ENCODE results near the gene CAMK2A. TPM values are rescaled to one million over a fixed set of nuclear protein-coding genes. Genes with fewer than 3 reads are reported as not detected.

The CAMK2A gene
- polyA plus RNA-seq, 2 of the 4 experiments (the other 2 are of a cell fraction) = 0.09 to 0.93 TPM

DNA sequence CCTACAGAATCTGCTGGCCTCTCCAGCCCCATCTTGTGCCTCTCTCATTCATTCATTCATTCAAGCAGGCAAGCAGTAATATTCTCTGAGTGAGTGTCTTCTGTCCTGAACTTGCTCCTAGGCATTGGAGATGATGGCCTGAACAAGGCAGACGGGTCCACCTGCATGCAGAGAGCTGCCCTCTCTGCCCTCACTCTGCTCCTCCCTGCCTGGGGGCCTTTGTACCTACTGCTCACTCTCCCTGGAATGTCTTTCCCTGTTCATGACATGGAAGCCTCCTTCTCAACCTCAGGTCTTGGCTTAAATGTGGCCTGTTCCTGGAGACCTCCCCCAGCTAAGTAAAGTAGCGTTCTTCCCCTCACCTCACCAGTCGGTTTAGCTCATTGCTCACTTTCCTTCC is 116.4 kb downstream of the CAMK2A start:
- 79% methylated on average over 3 of the region's 3 CpGs for WGBS (ENCODE audit: missing lambda C conversion rate)
- H3K4me1 ChIP-seq = no peaks in the 10 kb centered on the region
- FAIRE-seq (no peak), DNase-seq (ENCODE audit: low read depth in 1 of 2, low spot score in 1 of 2) (no peak), ATAC-seq (no peak)
- H3K4me2 ChIP-seq = no peak overlapping the region
- TF ChIP-seq KDM5A (IDR thresholded peaks at IDR 0.05) = no peak
- no peak for TF ChIP-seq PHF8 (IDR thresholded peaks at IDR 0.05; ENCODE audit: borderline replicate concordance, low read depth)
- no peak for TF ChIP-seq MAZ (IDR thresholded peaks at IDR 0.05; ENCODE audit: borderline replicate concordance, low read depth, low read length)
- TF ChIP-seq RARB (CRISPR knock-in tag; IDR thresholded peaks at IDR 0.05) = no peak
- H3K9me3 ChIP-seq = no peaks in the 10 kb centered on the region
- H3K4me3 ChIP-seq = no peak overlapping the region
- POLR2A ChIA-PET = no interaction called here
- CTCF ChIA-PET = interaction anchor here (0.9 to 5.8 kb wide), 6 partner anchors 11 to 339 kb away, joined by 3 to 27 read pairs (median 5); no protein-coding TSS in a partner anchor
- H3K27ac ChIP-seq = no peak overlapping the region

DNA sequence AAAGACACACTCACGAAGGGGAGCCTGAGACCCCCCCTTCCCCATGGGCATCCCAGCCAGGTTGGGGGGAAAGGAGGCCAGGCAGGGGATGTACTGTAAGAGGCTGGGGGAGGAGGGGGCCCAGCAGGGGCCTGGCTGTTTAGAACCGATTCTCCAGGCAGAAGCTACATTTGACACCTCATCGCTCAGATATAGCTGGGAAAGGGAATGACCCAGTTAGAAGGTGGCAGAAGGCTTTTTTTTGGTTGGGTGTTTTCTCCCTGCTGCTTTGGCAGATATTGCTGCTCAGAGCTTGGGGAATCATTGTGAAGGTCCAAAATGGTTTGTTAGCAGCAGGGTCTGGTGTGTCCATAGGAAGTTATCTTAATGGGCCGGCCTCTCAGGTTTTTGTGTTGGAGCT is 117.0 kb downstream of the CAMK2A start:
- Histone ChIP-seq H3K4me2 (no peak overlapping the region), H3K9me3 (no peaks in the 10 kb centered on the region), H3K4me3 (no peak overlapping the region), H3K27ac (no peak overlapping the region), H3K4me1 (no peaks in the 10 kb centered on the region)
- ATAC-seq (no peak), FAIRE-seq (no peak), DNase-seq (ENCODE audit: low read depth in 1 of 2, low spot score in 1 of 2) (no peak)
- POLR2A ChIA-PET = no interaction called here
- TF ChIP-seq HOXA7 (CRISPR knock-in tag; IDR thresholded peaks at IDR 0.05) (no peak), RNF2 (IDR thresholded peaks at IDR 0.05; ENCODE audit: borderline replicate concordance, low read depth) (no peak), MAZ (IDR thresholded peaks at IDR 0.05; ENCODE audit: borderline replicate concordance, low read depth, low read length) (no peak), NFE2L2 (conservative IDR thresholded peaks at IDR 0.05; ENCODE audit: low read length) (no peak), NPAS2 (CRISPR knock-in tag; IDR thresholded peaks at IDR 0.05; ENCODE audit: borderline replicate concordance) (no peak), EHMT2 (IDR thresholded peaks at IDR 0.05; ENCODE audit: low read depth) (no peak), MYC (IDR thresholded peaks at IDR 0.05; ENCODE audit: borderline replicate concordance, low read length) (no peak), BCL3 (IDR thresholded peaks at IDR 0.05) (no peak), JUN (IDR thresholded peaks at IDR 0.05) (no peak), CBX2 (IDR thresholded peaks at IDR 0.05; ENCODE audit: borderline replicate concordance, low read depth) (no peak), RARB (CRISPR knock-in tag; IDR thresholded peaks at IDR 0.05) (no peak), ZNF302 (CRISPR knock-in tag; IDR thresholded peaks at IDR 0.05) (no peak), HDAC2 (IDR thresholded peaks at IDR 0.05) (no peak), ZC3H11A (IDR thresholded peaks at IDR 0.05) (no peak)
- CTCF ChIA-PET = interaction anchor here (1.0 to 5.8 kb wide), 5 partner anchors 10 to 178 kb away, joined by 3 to 27 read pairs (median 5); no protein-coding TSS in a partner anchor
- WGBS (ENCODE audit: missing lambda C conversion rate) = 60% methylated on average over 4 of the region's 4 CpGs

DNA sequence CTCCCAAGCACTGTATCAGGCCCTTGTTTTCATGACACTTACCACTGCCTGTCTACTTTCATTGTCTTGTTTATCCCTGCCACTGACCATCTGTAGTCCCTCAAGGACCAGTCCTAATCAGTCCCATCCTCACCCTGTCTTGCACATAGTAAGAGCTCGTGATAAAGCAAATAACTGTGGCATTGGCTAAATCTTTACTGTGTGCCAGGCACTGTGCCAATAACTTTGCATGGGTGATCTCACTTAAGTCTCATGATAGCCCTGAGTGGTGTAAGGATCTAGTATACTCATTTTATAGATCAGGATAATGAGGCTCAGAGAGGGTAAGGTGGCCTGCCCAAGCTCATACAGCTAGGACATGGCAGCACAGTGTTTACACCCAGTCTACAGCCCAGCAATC is 117.4 kb downstream of the CAMK2A start:
- ATAC-seq (no peak), FAIRE-seq (no peak), DNase-seq (ENCODE audit: low read depth in 1 of 2, low spot score in 1 of 2) (no peak)
- ChIA-PET POLR2A (no interaction called here), CTCF (interaction anchor here (1.0 to 5.8 kb wide), 7 partner anchors 10 to 179 kb away, joined by 3 to 27 read pairs (median 4); no protein-coding TSS in a partner anchor)
- TF ChIP-seq E2F6 (IDR thresholded peaks at IDR 0.05; ENCODE audit: borderline replicate concordance, low read depth) (no peak), HES2 (IDR thresholded peaks at IDR 0.05) (no peak), RNF2 (IDR thresholded peaks at IDR 0.05; ENCODE audit: borderline replicate concordance, low read depth) (no peak), EP300 (IDR thresholded peaks at IDR 0.05) (no peak), MYC (IDR thresholded peaks at IDR 0.05; ENCODE audit: borderline replicate concordance, low read length) (no peak), RFX5 (IDR thresholded peaks at IDR 0.05) (no peak), TP53 (CRISPR knock-in tag; IDR thresholded peaks at IDR 0.05) (no peak), ESRRA (IDR thresholded peaks at IDR 0.05; ENCODE audit: borderline replicate concordance, low read length) (no peak), HOXA7 (CRISPR knock-in tag; IDR thresholded peaks at IDR 0.05) (no peak), ZNF302 (CRISPR knock-in tag; IDR thresholded peaks at IDR 0.05) (no peak), BHLHE40 (IDR thresholded peaks at IDR 0.05; ENCODE audit: low read depth, low read length) (no peak), EHF (CRISPR knock-in tag; IDR thresholded peaks at IDR 0.05) (no peak), KDM1A (IDR thresholded peaks at IDR 0.05; ENCODE audit: low read depth) (no peak), NR3C1 (IDR thresholded peaks at IDR 0.05) (no peak), PHF8 (IDR thresholded peaks at IDR 0.05; ENCODE audit: borderline replicate concordance, low read depth) (no peak), FOSL2 (IDR thresholded peaks at IDR 0.05) (no peak), FOSL2 (CRISPR knock-in tag; IDR thresholded peaks at IDR 0.05) (no peak), TFCP2L1 (CRISPR knock-in tag; IDR thresholded peaks at IDR 0.05) (no peak)
- H3K4me3 ChIP-seq = no peak overlapping the region
- no peak overlapping the region for H3K27ac ChIP-seq
- no peaks in the 10 kb centered on the region for H3K9me3 ChIP-seq
- H3K4me1 ChIP-seq = no peaks in the 10 kb centered on the region
- no peak overlapping the region for H3K4me2 ChIP-seq
- 69% methylated on average over 1 of the region's 1 CpG for WGBS (ENCODE audit: missing lambda C conversion rate)

Data from A549 (cell line).